GM21528 (cell line): Measurements from ENCODE around the gene RP9.
A peak's percentile ranks its signal among the peaks of the same experiment; 100 is the strongest.
"Not testable (repeated sequence)": the region's sequence is repeated elsewhere in the genome, so short reads cannot be mapped to it uniquely, and the experiment has no call there.

Experiments
- ATAC-seq: cut with Tn5 transposase; IDR thresholded peaks from one replicate; pipeline ENCODE4 v1.9.1; 2021; ENCODE audit warnings: mild to moderate bottlenecking, moderate library complexity; ENCODE audit not compliant: unreplicated experiment, low FRiP score

Gene RP9

GRCh38 chr7:33107136-33108066 lies 1.8 kb downstream of the RP9 start:
- peak; percentile 31 for ATAC-seq

DNA sequence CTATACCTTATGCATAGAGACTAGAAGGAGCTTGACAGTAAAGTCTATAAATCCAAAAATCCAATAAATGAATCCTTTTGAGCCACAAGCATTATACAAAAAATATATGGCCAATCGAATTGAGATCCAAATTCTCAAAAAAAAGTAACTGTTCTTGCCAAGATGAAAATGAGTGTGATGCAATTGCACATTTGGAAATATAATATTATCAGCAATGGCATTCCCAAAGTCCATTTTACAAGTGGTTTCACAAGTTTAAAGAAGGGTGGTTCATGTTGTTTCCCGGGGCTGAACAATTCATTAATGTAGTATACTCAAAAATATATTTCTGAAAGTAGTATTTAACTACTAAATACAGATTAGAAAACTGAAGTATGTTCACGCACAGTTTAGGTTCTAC lies 7.3 kb downstream of the RP9 start:
- ATAC-seq = no peak

GRCh38 chr7:33100770-33101169 lies 8.4 kb downstream of the RP9 start:
- ATAC-seq = no peak

GRCh38 chr7:33099154-33099940 lies 9.9 kb downstream of the RP9 start:
- ATAC-seq = no peak

DNA sequence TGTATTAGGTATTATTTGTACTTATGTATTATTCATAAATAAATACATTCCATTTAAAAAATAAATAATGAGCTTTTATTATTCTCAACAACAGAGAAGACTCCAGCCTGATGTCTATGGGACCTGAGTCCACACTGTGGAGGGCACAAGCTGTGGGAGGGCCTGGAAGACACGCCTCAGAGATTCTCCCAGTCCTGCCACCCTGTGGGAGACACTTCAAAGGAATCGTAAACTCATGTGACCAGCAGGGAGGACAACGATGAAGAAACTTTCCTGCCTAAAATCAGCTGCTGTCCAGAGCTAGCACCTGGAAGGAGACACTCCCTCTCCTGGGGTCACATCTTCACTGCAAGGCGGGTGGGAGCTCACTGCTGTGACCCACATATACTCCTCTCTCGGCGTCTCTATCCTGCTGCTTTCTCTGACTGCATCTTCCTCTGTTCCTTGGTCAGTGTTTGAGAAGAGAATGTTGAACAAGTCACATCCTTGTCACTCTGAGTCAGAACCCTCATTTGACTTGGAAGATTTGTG lies 14.4 kb downstream of the RP9 start:
- not testable (repeated sequence) for ATAC-seq

GRCh38 chr7:33093266-33093665 lies 15.9 kb downstream of the RP9 start:
- no peak for ATAC-seq

DNA sequence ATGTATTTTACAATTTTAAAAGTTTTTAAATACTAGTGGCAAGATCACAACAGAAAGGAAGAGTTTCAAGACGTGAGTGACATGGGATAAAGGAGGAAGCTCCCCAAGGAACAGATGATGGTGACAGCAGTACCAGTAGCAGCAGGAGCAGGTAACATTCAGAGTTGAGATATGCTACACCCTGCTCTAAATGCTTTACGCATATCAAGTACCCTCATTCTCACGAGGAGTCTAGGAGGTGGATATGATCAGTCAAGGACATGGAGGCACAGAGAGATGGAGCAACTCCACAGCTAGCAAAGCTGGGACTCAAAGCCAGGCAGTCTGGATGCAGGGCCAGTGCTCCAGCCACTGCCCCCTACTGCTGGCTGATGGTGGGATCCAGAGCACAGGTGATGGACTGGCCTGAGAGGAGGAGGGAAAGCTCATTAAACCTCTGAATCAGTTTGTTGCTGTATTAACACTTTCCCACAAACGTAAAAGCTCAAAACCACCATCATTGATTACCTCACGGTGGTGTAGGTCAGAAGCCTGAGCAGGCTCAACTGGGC lies 17.5 kb downstream of the RP9 start:
- ATAC-seq = no peak

DNA sequence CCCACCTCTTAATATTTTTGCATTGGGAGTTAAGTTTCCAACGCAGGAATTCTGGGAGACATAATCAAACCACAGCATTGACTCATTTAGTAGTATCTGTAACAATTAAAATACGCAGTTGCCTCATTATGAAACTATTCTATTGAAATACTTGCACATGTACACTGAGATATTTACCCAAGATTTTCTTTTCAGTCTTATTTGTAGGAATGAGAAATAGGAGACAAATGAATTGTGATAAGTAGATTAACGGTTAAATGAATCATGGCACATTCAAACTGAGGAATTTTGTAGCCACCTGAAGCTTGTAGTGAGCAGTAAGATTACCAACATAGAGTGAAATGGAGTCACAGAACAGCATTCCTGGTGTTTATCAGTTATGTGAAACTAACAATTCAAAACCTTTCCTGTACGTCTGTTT lies 18.1 kb downstream of the RP9 start:
- ATAC-seq = no peak

DNA sequence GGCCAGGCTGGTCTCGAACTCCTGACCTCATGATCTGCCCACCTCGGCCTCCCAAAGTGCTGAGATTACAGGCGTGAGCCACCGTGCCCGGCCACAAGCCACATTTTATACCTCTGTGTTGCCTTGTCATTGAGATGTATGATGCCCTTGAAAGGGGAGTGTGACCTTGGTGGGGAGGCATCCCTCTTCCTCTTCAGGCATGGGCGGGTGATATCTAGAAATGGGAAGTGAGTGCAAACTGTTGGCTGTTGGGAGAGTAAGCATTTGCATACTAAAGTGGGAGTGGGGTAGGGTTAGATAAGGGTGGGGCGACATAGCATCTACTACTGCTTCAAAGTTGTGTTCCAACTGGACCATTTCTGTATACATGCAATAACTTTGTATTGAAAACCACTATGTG lies 20.1 kb downstream of the RP9 start:
- no peak for ATAC-seq

- no peak for ATAC-seq
These were observed 21.3 kb downstream of the RP9 start for GRCh38 chr7:33087858-33088257.

DNA sequence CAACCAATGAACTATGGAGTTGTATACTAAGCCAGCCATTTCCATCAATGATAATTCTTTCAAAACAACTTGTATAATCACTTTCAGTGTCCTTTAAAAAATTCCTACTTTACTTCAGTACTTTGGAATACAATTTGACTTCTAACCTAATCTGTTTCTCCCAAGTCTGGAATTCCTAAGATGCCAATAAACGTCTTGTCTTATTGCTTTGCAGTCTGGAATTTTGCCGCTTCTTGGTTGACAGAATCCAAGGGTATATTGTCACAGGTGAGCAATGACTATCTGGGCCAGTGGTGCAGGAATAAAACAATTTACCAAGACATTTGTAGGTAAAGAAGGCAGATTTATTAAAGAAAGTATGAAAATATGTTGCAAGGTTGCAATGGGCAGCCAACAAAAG lies 21.8 kb downstream of the RP9 start:
- no peak for ATAC-seq

DNA sequence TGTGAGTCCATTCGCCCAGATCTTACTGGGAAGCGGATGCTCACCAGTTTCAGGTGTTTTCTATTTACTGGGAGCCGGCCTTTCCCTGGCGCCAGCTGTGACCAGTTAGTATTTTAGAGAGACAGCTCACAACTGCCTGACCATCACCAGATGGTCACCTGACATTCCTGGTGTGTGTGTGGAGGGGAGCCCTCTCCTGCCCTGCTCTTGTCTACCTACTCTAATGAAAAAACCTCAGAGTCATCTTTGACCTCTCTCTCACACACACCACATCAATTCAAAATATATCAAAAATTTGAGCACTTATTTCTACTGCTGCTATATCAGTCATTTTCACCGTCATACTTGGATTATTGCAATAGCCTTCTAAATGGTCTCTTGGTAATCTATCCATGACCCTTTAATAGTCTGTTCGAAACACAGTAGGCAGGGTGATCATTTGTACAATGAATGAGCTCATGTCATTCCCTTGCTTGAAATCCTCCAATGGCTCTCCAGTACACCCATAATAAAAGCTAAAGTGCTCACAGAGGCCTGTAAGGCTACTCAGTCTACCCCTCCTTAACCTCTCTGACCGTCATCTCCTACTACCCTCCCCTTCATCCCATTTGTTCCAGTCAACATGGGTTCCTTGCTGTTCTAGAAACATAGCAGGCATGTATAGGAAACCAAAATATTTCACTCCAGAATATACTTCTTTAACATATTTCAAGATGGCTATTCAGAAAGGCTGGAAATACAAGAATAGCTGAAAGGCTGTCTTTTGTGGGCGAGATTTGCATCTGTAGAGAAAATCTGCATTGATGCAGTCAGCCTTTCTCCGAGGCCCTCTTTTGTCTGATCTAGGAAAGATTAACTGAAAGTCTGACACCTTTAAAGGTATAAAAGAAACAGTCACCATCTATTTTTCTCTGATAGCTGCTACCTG lies 29.2 kb downstream of the RP9 start:
- ATAC-seq = no peak

DNA sequence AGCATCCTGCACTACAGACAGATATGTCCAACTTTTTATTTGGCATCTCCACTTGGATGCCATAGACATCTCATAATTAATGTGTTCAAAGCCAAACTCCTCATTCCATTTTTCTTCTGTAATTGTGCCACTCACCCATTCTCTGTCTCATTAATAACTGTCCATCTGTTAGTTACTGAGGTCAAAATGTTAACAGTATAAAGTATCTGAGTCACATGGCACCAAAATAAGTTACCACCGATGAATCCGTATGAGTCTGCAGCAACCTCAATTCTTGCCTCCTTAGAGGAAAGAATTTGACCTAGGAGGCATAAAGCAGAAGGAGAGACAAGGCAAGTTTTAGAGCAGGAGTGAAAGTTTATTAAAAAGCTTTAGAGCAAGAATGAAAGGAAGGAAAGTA lies 30.1 kb downstream of the RP9 start:
- no peak for ATAC-seq

GRCh38 chr7:33076737-33077136 lies 32.5 kb downstream of the RP9 start:
- no peak for ATAC-seq

DNA sequence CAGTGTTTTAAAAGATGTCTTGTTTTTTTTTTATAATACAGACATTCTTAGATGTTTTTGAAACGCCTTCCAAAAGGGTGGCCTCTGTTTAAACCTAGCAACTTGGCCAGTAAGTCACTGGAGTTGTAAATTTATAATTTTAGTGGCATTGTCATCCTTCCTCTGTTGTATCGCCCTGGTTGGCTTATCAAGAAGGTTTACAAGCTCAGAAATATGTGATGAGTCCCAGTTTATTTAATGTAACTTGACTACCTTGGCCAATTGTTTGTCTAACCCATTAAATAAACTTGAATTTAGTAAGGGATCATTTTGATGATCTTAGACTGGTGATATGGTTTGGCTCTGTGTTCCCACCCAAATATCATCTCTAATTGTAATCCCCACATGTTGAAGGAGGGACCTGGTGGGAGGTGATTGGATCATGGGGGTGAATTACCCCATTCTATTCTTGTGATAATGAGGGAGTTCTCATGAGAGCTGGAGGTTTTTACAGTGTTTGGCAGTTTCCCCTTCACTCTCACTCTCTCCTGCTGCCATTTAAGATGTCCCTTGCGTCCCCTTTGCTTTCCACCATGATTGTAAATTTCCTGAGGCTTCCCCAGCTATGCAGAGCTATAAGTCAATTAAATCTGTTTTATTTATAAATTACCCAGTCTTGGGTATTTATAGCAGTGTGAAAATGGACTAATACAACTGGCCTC lies 33.2 kb downstream of the RP9 start:
- ATAC-seq = no peak

GRCh38 chr7:33073243-33073642 lies 36.0 kb downstream of the RP9 start:
- ATAC-seq = no peak

DNA sequence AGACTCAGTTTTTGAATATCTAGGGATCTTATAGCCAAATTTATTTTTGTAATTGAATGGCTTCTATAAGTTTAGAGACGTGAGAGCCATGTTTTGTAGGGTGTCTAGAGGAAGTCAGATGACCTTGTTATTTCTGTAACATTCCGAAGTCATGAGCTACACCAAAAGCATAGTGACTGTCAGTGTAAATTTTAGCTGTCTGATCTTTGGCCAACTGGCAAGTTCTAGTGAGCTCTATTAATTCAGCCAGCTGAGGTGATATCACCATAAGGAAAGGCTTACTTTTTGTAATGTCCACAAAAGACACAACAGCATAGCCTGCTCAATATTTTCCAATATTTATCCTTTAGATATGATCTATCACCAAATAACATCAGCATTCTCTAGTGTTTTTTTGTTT lies 36.7 kb downstream of the RP9 start:
- no peak for ATAC-seq

GRCh38 chr7:33070831-33071230 lies 38.4 kb downstream of the RP9 start:
- no peak for ATAC-seq

DNA sequence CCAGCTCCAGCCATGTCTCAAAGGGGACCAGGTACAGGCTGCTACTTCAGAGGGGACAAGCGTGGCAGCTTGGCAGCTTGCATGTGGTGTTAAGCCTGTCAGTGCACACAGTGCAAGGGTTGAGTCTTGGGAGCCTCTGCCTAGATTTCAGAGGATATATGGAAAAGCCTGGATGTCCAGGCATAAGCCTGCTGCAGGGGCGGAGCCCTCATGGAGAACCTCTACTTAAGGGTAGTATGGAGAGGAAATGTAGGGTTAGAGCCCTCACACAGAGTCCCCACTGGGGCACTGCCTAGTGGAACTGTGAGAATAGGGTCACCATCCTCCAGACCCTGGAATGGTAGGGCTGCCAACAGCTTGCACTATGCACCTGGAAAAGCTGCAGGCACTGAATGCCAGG lies 38.9 kb downstream of the RP9 start:
- no peak for ATAC-seq
